GM12878 (cell line): ENCODE data around the gene NFASC. TPM values are rescaled to one million over a fixed set of nuclear protein-coding genes. Genes with fewer than 3 reads are reported as not detected.

Experiments used
- ATAC-seq: fragments of 200-7000 bp; cut with Tn5 transposase; 3 replicates; pipeline ENCODE4 v1.9.1; 2020; ENCODE audit warnings: mild to moderate bottlenecking, moderate library complexity
- BruUV-seq: library from RNA; stranded (reverse); fragments of 400-500 nt; replicated peaks from 2 replicates; lab custom pipeline; 2021; lab: Mats Ljungman, UMichigan
- CTCF ChIA-PET: fragments of 300-600 bp; sonication (Branson Sonifier 250); formaldehyde crosslinking; extraction: SDS; loops from one replicate; lab custom pipeline; 2021; ENCODE audit warnings: inconsistent platforms; lab: Yijun Ruan, JAX
- POLR2A ChIA-PET: fragments of 350-600 bp; formaldehyde crosslinking; extraction: SDS; loops from one replicate; lab custom pipeline; 2021; ENCODE audit warnings: inconsistent platforms; lab: Charles Lee
- RAD21 ChIA-PET: fragments of 300-600 bp; sonication (Branson Sonifier 250); formaldehyde crosslinking; loops from one replicate; lab custom pipeline; 2023; ENCODE audit warnings: antibody characterized with exemption; ENCODE audit not compliant: unreplicated experiment; lab: Charles Lee
- SMC1A ChIA-PET: fragments of 300-600 bp; sonication (Branson Sonifier 250); formaldehyde crosslinking; loops from one replicate; lab custom pipeline; 2023; ENCODE audit not compliant: unreplicated experiment, uncharacterized antibody; lab: Charles Lee
- DNase-seq: peaks from one replicate; pipeline ENCODE4 v3.0.0-alpha.2; 2011; ENCODE audit warnings: low read depth, low spot score
- FAIRE-seq: peaks from 3 replicates; lab custom pipeline; 2011; peaks lifted over from hg19 to GRCh38; lab: Jason Lieb, UNC
- H2AFZ ChIP-seq: 2 replicates; pipeline ENCODE4 v1.6.0; 2011; ENCODE audit warnings: low read depth, low read length, control low read depth; ENCODE audit not compliant: control insufficient read depth
- H3K27ac ChIP-seq: 2 replicates; pipeline ENCODE4 v1.5.1; 2011; ENCODE audit warnings: control low read depth; ENCODE audit not compliant: control insufficient read depth, insufficient read depth
- H3K27me3 ChIP-seq, 2 experiments: replicated peaks in 1 of 2; 2 replicates each; pipeline versions ENCODE4 v1.6.0 to v1.6.1; 2011; ENCODE audit warnings: low read length in 1 of 2; ENCODE audit not compliant: control insufficient read depth in 2 of 2, insufficient read depth in 2 of 2
- H3K36me3 ChIP-seq, 2 experiments: 2 replicates each; pipeline ENCODE4 v1.5.1; 2011; ENCODE audit warnings: low read length in 1 of 2; ENCODE audit not compliant: control insufficient read depth in 2 of 2, insufficient read depth in 2 of 2
- H3K4me1 ChIP-seq: 2 replicates; pipeline ENCODE4 v1.6.1; 2011; ENCODE audit warnings: mild to moderate bottlenecking, low read length, moderate library complexity, mixed read lengths; ENCODE audit not compliant: control insufficient read depth, insufficient read depth
- H3K4me2 ChIP-seq: 2 replicates; pipeline ENCODE4 v1.6.0; 2011; ENCODE audit warnings: control low read depth; ENCODE audit not compliant: control insufficient read depth, insufficient read depth
- H3K4me3 ChIP-seq: fragments of 200-600 bp; sonication (generic); 2 replicates; pipeline ENCODE4 v1.5.1; 2016
- H3K79me2 ChIP-seq: 2 replicates; pipeline ENCODE4 v1.6.0; 2011; ENCODE audit warnings: low read length; ENCODE audit not compliant: control insufficient read depth, insufficient read depth
- H3K9ac ChIP-seq: 2 replicates; pipeline ENCODE4 v1.8.0; 2011; ENCODE audit warnings: low read length, control low read depth, mixed read lengths; ENCODE audit not compliant: control insufficient read depth, insufficient read depth
- H3K9me3 ChIP-seq: replicated peaks from 3 replicates; pipeline ENCODE4 v1.5.1; 2011; ENCODE audit warnings: mild to moderate bottlenecking, low read length; ENCODE audit not compliant: control insufficient read depth, insufficient read depth
- H4K20me1 ChIP-seq: 2 replicates; pipeline ENCODE4 v1.6.0; 2011; ENCODE audit not compliant: control insufficient read depth, insufficient read depth
- BCL11A ChIP-seq: IDR thresholded peaks from 2 replicates; pipeline ENCODE4 v1.6.1; 2011; ENCODE audit warnings: low read depth, low read length
- BHLHE40 ChIP-seq, 2 experiments: fragments of 450-650 bp in 1 of 2; IDR thresholded peaks; 2 replicates each; pipeline ENCODE4 v1.6.1; 2011 to 2017; ENCODE audit warnings: low read depth in 2 of 2, borderline replicate concordance in 1 of 2, improper control_type of control experiment in 1 of 2, low read length in 1 of 2, mild to moderate bottlenecking in 1 of 2
- ETV6 ChIP-seq, 2 experiments: fragments of 450-650 bp in 1 of 2; IDR thresholded peaks in 1 of 2; conservative IDR thresholded peaks in 1 of 2; 2 replicates each; pipeline ENCODE4 v1.6.1; 2014; ENCODE audit warnings: antibody characterized with exemption in 1 of 2, borderline replicate concordance in 1 of 2, low read depth in 1 of 2, mild to moderate bottlenecking in 1 of 2, moderate library complexity in 1 of 2
- FOS ChIP-seq: IDR thresholded peaks from 3 replicates; pipeline ENCODE4 v1.6.1; 2011; ENCODE audit warnings: borderline replicate concordance; ENCODE audit not compliant: insufficient read length; ENCODE audit errors: extremely low read depth
- GABPA ChIP-seq: IDR thresholded peaks from 2 replicates; pipeline ENCODE4 v1.6.1; 2014; ENCODE audit warnings: antibody characterized with exemption, low read depth, mild to moderate bottlenecking, inconsistent platforms
- HDGF ChIP-seq: fragments of 450-650 bp; IDR thresholded peaks from 2 replicates; pipeline ENCODE4 v1.6.1; 2016; ENCODE audit warnings: antibody characterized with exemption
- IKZF2 ChIP-seq, 2 experiments: fragments of 450-650 bp; IDR thresholded peaks; 2 replicates each; pipeline ENCODE4 v1.6.1; 2017; ENCODE audit warnings: mild to moderate bottlenecking in 2 of 2, moderate library complexity in 2 of 2
- MEF2A ChIP-seq: IDR thresholded peaks from 2 replicates; pipeline ENCODE4 v1.6.1; 2011; ENCODE audit warnings: low read depth, mild to moderate bottlenecking, low read length, moderate library complexity; ENCODE audit not compliant: insufficient read depth
- NR2C2 ChIP-seq: IDR thresholded peaks from 2 replicates; pipeline ENCODE4 v1.6.1; 2011; ENCODE audit warnings: borderline replicate concordance, low read depth; ENCODE audit not compliant: control insufficient read depth, insufficient read length
- POU2F2 ChIP-seq: IDR thresholded peaks from 3 replicates; pipeline ENCODE4 v1.6.1; 2011; ENCODE audit warnings: low read depth, mild to moderate bottlenecking, low read length, borderline replicate concordance
- RB1 ChIP-seq: fragments of 450-650 bp; formaldehyde crosslinking; IDR thresholded peaks from 2 replicates; pipeline ENCODE4 v1.6.1; 2017; ENCODE audit warnings: mild to moderate bottlenecking, borderline replicate concordance
- RELA ChIP-seq: fragments of 450-650 bp; IDR thresholded peaks from 2 replicates; pipeline ENCODE4 v1.8.0; 2014; ENCODE audit warnings: borderline replicate concordance; ENCODE audit not compliant: partially characterized antibody
- SP1 ChIP-seq: IDR thresholded peaks from one replicate; pipeline ENCODE4 v1.6.1; 2011; ENCODE audit warnings: low read depth, low read length
- SUZ12 ChIP-seq: fragments of 200-600 bp; sonication (generic); IDR thresholded peaks from one replicate; pipeline ENCODE4 v1.6.1; 2018; ENCODE audit warnings: antibody characterized with exemption, mild to moderate bottlenecking; ENCODE audit not compliant: unreplicated experiment
- TBL1XR1 ChIP-seq: IDR thresholded peaks from 2 replicates; pipeline ENCODE4 v1.6.1; 2012; ENCODE audit warnings: low read depth, low read length, improper control_type of control experiment
- WGBS: methylation state at CpG from one replicate; pipeline ENCODE4 v1.1.6; 2016; ENCODE audit warnings: low lambda C conversion rate; ENCODE audit not compliant: insufficient replicate concordance, insufficient coverage; ENCODE audit errors: missing lambda C conversion rate; 5-methylcytosine and 5-hydroxymethylcytosine counted together
- in situ Hi-C: fragments of 300-500 bp; cut with MboI; formaldehyde crosslinking; loops from 9 replicates; pipeline ENCODE4 v1.14.3; 2018; ENCODE audit warnings: mixed read lengths
- intact Hi-C: fragments of 100-400 bp; cut with micrococcal nuclease; formaldehyde crosslinking; loops from one replicate; pipeline ENCODE4 v1.14.2; 2022; ENCODE audit not compliant: unreplicated experiment
- polyA plus RNA-seq, 11 experiments: library from polyadenylated mRNA; depleted of rRNA in 4 of 11; unstranded in 6 of 11; stranded (reverse) in 5 of 11; fragments of >200 nt; fragmentation: Nextera tagmentation in 4 of 11; fragmentation: Illumina TruSeq in 1 of 11; extraction: Ambion mirVana in 4 of 11; extraction: Trizol in 1 of 11; gene quantifications; 1 replicate in 1 of 11; 2 replicates in 10 of 11; pipeline versions ENCODE4 v1.2.1 to v1.2.3, GENCODE V29; 2011 to 2016; ENCODE audit warnings: inconsistent platforms in 2 of 11, missing spikeins in 2 of 11, low read depth in 1 of 11
- total RNA-seq, 4 experiments: library from RNA; depleted of rRNA in 3 of 4; stranded (reverse); fragments of >200 nt in 3 of 4; fragmentation: Illumina TruSeq in 1 of 4; extraction: Trizol in 1 of 4; gene quantifications; 2 replicates each; pipeline versions ENCODE4 v1.2.1 to v1.2.3, GENCODE V29; 2013 to 2021
- TF ChIP-seq, protein P1 (sequence below): fragments of 450-650 bp; IDR thresholded peaks from 2 replicates; pipeline ENCODE4 v1.6.1; 2017; ENCODE audit warnings: antibody characterized with exemption, mild to moderate bottlenecking, moderate library complexity

The NFASC gene
- total and polyA plus RNA-seq, 10 of the 15 experiments (the other 5 are each of a cell fraction or from before 2014, with no cell fraction given), result 0.04 to 0.31 (median 0.12) TPM; not detected in 4

DNA sequence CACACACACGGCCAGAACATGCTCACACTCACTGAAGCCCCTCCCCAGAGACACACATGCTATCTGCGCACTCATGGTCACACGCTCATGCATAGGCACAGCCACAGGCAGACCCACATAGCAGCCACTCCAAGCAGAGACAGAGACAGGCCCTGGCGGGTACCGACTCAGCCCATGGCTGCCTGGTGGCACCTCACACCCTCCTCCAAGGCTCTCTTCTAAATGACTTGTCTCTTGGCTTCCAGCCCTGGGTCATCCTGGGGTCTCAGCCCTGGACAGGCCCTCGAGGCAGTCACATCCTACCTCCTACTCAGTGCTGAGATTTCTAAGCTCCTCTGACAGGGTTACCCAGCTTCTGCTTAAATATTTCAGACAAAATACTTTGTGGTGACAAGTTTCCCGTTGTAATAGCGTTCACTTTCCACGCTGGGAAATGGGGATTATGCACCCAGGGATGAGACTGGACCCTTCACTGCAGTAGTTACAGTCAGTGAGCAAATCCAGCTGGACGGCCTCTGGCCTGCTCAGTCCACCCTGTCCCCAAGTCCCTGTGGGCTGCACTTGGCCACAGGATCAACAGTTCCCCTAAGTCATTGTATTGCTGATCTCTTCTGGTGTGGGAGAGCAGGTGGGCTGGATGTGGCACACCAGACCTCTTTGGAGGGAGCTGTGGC lies 2.9 kb upstream of the NFASC start:
- no peak overlapping the region for H3K9ac ChIP-seq
- H3K27me3 ChIP-seq, result no peaks in the 10 kb centered on the region; a peak in 3 of 4 replicates
- H3K4me2 ChIP-seq, result no peak overlapping the region
- 15% methylated on average over 10 of the region's 10 CpGs for WGBS
- no TSS peak for BruUV-seq
- no peak for FAIRE-seq
- in situ Hi-C loops (no loop called here), intact Hi-C loops (no loop called here)
- CTCF ChIA-PET, result no interaction called here
- H2AFZ ChIP-seq, result no peak overlapping the region
- H3K36me3 ChIP-seq, result no peaks in the 10 kb centered on the region
- TF ChIP-seq ETV6 (conservative IDR thresholded peaks at IDR 0.05 in 1 of 2, IDR thresholded peaks at IDR 0.05 in 1 of 2; ENCODE audit: borderline replicate concordance in 1 of 2, low read depth in 1 of 2) (no peak), NR2C2 (no peak), SUZ12 (no peak), POU2F2 (no peak), BCL11A (no peak)
- SMC1A ChIA-PET, result no interaction called here
- H3K9me3 ChIP-seq, result no peaks in the 10 kb centered on the region
- H3K4me1 ChIP-seq, result no peaks in the 10 kb centered on the region
- no peak for ATAC-seq
- RAD21 ChIA-PET, result no interaction called here
- DNase-seq, result no peak
- no peaks in the 10 kb centered on the region for H3K79me2 ChIP-seq
- H3K27ac ChIP-seq, result no peak overlapping the region
- no peak overlapping the region for H3K4me3 ChIP-seq
- no peaks in the 10 kb centered on the region for H4K20me1 ChIP-seq
- POLR2A ChIA-PET, result no interaction called here

DNA sequence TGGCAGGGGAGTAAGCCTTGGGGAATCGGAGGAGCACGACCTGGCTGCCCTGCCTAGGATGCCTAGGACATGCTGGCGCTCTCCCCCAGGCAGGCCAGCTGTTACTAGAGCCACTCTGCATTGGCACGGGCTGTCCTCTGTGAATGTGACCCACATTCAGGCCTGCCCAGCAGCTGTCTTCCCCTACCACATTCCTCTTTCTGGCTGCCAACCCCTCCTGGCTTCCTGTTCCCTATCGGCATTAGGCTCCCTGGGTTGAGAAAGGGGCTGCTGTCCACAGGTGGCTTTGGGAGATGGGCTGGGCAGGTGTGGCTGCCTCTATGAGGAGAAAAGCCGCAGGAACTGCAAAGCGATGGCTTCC lies 2.3 kb upstream of the NFASC start:
- no peaks in the 10 kb centered on the region for H3K36me3 ChIP-seq
- DNase-seq (no peak), FAIRE-seq (no peak), ATAC-seq (no peak)
- no peak overlapping the region for H3K4me3 ChIP-seq
- RAD21 ChIA-PET, result no interaction called here
- CTCF ChIA-PET, result no interaction called here
- H3K4me1 ChIP-seq, result no peaks in the 10 kb centered on the region
- H3K4me2 ChIP-seq, result no peak overlapping the region
- no peaks in the 10 kb centered on the region for H4K20me1 ChIP-seq
- BruUV-seq, result no TSS peak
- in situ Hi-C loops, result no loop called here
- no peaks in the 10 kb centered on the region for H3K79me2 ChIP-seq
- SMC1A ChIA-PET, result no interaction called here
- H3K9me3 ChIP-seq, result no peaks in the 10 kb centered on the region
- POLR2A ChIA-PET, result interaction anchor here (0.6 kb wide), 1 partner anchor 540 kb away, joined by 3 read pairs; no protein-coding TSS in a partner anchor
- intact Hi-C loops, result no loop called here
- H3K27me3 ChIP-seq, result no peaks in the 10 kb centered on the region; a peak in 3 of 4 replicates
- no peak overlapping the region for H2AFZ ChIP-seq
- WGBS, result 24% methylated on average over 7 of the region's 7 CpGs
- no peak overlapping the region for H3K9ac ChIP-seq
- no peak overlapping the region for H3K27ac ChIP-seq
- no peak for TF ChIP-seq GABPA
- TF ChIP-seq HDGF, result no peak
- no peak for TF ChIP-seq RB1
- TF ChIP-seq SP1, result no peak
- TF ChIP-seq IKZF2 (IDR thresholded peaks at IDR 0.05), result no peak
- TF ChIP-seq, protein P1, sequence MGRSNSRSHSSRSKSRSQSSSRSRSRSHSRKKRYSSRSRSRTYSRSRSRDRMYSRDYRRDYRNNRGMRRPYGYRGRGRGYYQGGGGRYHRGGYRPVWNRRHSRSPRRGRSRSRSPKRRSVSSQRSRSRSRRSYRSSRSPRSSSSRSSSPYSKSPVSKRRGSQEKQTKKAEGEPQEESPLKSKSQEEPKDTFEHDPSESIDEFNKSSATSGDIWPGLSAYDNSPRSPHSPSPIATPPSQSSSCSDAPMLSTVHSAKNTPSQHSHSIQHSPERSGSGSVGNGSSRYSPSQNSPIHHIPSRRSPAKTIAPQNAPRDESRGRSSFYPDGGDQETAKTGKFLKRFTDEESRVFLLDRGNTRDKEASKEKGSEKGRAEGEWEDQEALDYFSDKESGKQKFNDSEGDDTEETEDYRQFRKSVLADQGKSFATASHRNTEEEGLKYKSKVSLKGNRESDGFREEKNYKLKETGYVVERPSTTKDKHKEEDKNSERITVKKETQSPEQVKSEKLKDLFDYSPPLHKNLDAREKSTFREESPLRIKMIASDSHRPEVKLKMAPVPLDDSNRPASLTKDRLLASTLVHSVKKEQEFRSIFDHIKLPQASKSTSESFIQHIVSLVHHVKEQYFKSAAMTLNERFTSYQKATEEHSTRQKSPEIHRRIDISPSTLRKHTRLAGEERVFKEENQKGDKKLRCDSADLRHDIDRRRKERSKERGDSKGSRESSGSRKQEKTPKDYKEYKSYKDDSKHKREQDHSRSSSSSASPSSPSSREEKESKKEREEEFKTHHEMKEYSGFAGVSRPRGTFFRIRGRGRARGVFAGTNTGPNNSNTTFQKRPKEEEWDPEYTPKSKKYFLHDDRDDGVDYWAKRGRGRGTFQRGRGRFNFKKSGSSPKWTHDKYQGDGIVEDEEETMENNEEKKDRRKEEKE, result no peak
- TF ChIP-seq TBL1XR1, result no peak
- no peak for TF ChIP-seq BHLHE40 (IDR thresholded peaks at IDR 0.05; ENCODE audit: borderline replicate concordance in 1 of 2, low read depth in 2 of 2, low read length in 1 of 2)
- TF ChIP-seq FOS, result no peak
- no peak for TF ChIP-seq RELA
- no peak for TF ChIP-seq MEF2A
